Stimulated activated CD4-positive, alpha-beta T cell treated with anti-CD3 and anti-CD28 coated beads, Interleukin-4, amount 100 ng/mL, for 48 hours (primary cell): ENCODE measurements around the gene MBD3L1.

Experiments used
- DNase-seq, 2 donors: peaks; one replicate each; pipeline ENCODE4 v3.0.0-alpha.2; 2020; ENCODE audit warnings: low read depth in 2 of 2

MBD3L1 gene

DNA sequence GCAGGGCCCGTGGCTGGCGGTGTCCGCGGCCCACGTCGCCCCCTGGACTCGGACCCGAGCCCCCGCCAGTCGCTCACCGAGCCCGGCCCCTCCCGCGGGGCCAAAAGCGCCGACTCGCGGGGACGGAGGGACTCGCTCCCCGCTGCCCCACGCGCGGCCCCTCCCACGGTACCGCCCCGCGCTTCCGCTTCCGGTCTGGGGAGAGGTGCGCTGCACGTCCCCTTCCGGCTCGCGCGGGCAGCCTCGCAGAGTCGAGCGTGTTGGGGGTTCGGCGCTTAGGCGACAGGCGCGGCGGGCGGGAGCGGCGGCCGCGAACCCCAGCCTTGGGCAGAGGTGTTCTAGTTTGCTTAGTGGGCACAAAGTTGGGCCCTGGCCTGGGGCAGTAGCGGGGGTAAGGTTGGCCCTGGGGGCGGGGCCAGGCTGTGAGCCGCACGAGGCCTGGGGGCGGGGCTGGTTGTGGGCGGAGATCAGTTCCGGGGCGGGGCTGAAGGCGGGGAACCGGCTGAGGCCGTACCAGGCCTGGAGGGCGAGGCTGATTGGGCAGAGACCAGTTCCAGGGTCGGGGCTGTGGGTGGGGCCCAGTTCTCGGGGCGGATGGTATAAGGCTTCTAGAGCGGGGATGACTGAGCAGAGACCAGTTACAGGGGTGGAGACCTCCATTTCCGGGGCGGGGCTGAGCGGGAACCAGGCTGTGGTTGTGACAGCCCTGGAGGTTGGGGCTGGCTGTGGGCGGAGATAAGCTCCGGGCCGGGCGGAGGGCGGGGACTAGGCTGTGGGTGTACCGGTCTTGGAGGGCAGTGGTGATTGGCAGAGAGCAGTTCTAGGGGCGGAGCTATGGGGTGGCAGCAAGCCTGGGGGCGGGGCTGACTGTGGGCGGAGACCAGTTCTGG is at the start of gene MBD3L1, which contains the start of gene ZNF558:
Gene MBD3L1, plus strand, starts transcription at position 246 of the 890 bp plus-strand sequence. CDS start 10,302 bp downstream, outside the sequence.
Gene ZNF558, minus strand, starts transcription at position 173 of the 890 bp plus-strand sequence. CDS start 9,645 bp downstream, outside the sequence.
- peak; percentile 98 for DNase-seq

DNA sequence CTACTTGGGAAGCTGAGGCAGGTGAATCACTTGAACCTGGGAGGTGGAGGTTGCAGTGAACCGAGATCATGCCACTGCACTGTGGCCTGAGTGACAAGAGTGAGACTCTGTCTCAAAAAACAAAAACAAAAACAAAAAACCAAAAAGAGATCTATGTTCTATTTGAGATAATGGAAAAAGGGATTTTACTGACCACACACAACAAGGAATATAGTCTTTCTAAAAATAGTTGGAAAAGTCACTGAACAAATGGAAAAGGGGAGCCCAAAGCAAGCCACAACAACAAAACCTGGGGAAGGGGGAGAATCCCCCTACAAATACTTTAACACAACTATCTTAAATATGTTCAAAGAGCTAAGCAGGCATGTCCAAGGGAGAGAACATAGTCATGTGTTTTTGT is 37.4 kb upstream of the MBD3L1 start:
- no peak for DNase-seq

DNA sequence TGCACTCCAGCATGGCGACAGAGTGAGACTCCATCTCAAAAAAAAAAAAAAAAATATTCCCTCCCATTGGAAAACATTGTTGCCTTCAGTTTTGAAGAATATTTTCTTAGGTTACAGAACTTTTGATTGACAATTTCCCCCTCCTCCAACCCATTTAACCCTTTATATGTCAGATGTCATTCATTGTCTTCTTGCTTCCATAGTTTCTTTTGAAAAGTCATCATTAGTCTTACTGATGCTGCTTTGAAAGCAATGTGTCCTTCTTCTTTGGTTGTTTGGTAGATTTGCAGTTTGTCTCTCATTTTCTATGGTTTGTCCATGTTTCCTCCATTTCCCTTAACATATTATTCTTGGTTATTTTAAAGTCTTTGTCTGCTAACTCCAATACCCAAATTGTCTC is 25.5 kb upstream of the MBD3L1 start:
- no peak for DNase-seq

- DNase-seq = no peak
Measured at GRCh38 chr19:8811315-8812172, 20.6 kb upstream of the MBD3L1 start.

GRCh38 chr19:8814176-8814575 is 18.0 kb upstream of the MBD3L1 start:
- DNase-seq = no peak

GRCh38 chr19:8815780-8816179 is 16.4 kb upstream of the MBD3L1 start:
- DNase-seq = no peak

GRCh38 chr19:8820234-8820633 is 11.9 kb upstream of the MBD3L1 start:
- DNase-seq = no peak

DNA sequence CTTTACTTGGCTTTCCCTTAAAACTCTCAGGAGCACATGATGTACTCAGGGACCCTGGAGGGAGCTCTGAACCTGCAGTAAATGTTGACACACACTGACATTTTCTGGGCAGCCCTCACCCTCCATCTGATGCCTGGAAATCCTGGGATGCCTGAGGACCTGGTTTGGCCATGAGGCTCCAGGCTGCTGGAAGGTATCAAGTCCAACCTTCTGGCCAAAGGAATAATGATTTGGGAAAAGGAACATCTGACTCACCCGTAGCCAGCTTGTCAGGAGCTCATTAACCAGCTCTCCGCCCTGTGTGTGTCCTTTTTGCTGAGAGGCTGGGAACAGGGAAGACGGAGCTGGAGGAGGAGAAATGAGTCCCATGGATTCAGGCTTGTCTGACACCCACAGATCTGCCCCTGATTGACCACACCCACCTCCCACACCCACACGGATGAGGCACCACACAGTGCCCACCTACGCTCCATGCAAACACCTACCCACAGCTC is 10.4 kb upstream of the MBD3L1 start:
- no peak for DNase-seq

GRCh38 chr19:8826371-8826770 is 5.8 kb upstream of the MBD3L1 start:
- no peak for DNase-seq

DNA sequence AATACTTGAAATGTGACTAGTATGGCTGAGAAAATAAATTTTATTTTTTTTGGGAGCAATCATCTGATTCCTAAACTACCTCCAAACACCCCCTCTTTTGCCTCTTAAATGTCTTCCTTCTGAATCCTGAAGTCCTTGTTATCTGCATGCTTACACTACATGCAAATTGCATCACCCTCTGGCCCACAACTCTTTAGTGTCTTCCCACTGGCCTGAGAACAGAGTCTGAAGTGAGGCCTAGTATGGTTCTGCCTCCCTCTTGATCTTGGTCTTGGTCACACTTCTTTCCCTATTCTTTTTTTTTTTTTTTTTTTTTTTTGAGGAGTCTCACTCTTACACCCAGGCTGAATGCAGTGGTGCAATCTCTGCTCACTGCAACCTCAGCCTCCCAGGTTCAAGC is 4.9 kb upstream of the MBD3L1 start:
- DNase-seq = no peak

GRCh38 chr19:8831373-8831772 is 804 bp upstream of the MBD3L1 start:
- no peak for DNase-seq

DNA sequence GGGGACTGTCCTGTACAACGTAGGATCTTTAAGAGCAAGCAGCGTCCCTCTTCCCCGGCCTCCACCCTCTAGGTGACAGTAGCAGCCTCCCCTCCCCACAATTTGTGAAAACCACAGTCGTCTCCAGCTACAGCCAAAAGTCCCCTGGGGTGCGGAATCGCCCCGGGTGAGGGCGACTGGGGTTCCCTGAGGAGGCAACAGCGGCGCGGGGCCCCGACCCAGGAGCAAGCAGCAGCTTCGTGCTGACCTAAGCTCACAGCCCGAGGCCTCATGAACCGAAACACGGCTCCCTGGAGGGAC is 395 bp upstream of the MBD3L1 start:
- no peak for DNase-seq

DNA sequence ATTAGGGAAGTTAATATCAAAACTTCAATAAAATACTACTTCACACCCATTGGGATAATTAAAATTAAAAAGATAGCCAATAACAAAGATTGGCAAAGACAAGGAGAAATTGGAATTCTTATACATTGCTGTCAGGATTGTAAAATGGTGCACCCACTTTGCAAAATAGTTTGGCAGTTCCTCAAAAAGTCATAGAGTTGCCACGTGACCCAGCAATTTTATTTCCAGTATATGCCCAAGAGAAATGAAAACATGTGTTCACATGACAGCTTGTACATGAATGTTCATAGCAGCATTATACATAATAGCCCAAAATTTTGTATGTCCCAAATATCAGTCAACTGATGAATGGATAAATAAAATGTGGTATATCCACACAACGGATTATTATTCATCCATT is 3.3 kb downstream of the MBD3L1 start:
- no peak for DNase-seq

DNA sequence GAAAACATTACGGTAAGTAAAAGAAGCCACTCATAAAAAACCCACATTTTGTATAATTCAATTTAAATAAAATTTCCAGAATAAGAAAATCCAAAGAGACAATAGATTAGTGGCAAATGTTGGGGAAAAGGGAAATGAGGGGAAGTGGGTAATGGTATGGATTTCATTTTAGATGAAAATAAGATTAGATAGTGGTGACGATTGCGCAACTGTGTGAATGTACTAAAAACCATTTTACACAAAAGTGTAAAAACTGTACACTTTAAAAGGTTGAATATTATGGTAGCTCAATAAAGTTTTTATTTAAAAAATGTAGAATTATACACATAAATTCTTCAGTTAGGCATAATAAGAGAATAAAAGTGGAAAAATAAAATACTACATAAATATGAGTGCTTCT is 3.7 kb downstream of the MBD3L1 start:
- DNase-seq = no peak

DNA sequence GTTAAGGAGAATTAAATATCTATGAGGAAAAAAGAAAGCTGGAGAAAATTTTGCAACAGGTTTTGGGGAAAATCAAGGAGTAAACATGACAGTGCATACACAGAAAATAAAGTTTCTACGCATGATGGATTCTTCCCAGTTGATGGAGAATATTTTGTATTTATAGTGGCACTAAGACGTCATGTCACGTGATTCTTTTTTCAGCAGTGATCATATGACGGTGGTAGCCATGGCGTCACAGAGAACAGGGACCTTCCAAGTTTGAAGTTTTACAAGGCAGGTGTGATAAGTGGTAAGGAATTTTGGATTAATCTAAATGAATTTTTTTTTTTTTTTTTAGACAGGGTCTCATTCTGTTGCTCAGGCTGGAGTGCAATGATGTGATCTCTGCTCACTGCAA is 8.5 kb downstream of the MBD3L1 start:
- DNase-seq = no peak

GRCh38 chr19:8846819-8847218 is 14.6 kb downstream of the MBD3L1 start:
- no peak for DNase-seq

DNA sequence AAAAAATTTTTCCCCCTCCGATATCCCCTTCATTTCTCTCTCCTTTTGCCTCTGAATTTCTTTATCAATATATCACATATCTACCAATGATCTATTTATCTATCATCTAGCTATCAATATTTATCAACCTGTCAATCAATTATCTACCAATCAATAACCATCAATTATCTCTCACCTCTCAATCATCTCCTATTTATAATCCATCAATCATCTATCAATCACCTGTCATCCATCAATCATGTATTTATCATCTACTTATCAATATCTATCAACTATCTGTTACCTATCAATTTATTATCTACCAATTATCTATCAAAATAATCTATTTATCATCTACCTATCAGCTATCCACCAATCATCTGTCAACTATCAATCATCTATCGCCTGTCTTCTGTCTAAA is 17.1 kb downstream of the MBD3L1 start:
- no peak for DNase-seq

- DNase-seq = no peak
Measured at GRCh38 chr19:8850488-8850887, 18.3 kb downstream of the MBD3L1 start.

DNA sequence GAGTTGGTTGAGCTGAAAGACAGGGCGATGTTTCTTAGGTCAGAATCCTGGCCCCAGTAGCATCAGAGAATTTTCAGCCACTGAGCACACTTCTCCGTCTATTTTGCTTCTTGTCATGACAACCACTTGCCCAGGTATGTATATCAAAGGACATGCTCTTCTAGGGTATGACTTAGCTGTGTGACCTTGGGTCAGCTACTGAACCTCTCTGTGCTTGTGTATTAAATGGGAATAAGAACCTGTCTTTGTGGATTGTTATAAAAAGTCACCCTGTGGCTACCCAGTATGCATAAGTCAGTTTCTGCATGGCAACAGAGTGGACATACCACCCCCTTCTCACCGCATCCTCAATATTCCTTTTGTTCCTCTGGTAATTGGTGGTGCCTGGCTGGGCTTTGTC is 26.1 kb downstream of the MBD3L1 start:
- no peak for DNase-seq

DNA sequence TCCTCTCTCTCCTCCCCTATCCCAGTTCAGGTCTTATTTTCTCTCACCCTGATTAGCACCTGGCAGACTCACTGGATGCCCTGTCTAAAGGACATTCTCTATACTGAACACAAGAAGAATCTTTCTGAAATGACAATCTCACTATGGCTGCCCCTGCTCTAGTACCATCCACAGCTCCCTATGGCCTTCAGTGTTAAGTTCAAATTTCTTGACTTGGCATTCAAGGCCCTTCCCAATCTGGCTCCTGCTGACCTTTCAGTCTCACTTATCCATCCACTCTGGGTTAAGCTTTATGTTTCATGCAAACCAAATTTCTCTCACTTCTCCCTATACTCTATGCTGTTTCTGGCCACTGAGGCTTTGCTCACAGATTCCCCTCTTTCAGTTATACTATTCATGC is 34.2 kb downstream of the MBD3L1 start:
- no peak for DNase-seq

GRCh38 chr19:8877854-8878705 is 45.9 kb downstream of the MBD3L1 start:
- DNase-seq = no peak
